Measurements from ENCODE around the gene SHD. TPM values are rescaled to one million over a fixed set of nuclear protein-coding genes. Genes with fewer than 3 reads are reported as not detected.

Gene SHD
- polyA plus RNA-seq, 3 donors: 1.5 to 3.5 (median 3.0) TPM

Other genes starting within 250 kb of the SHD start
- 10 to 100 TPM in 2 of 3 donors, 1 to 10 TPM in 1; 7.6 to 13.8 (median 10.5) TPM for gene ZBTB7A, start 212.4 kb upstream of the SHD start, polyA plus RNA-seq (ENCODE audit: insufficient read length in 3 of 3)
- 100 to 1,000 TPM in 2 of 3 donors, 10 to 100 TPM in 1; 85.6 to 125 (median 124) TPM for gene MAP2K2, start 155.1 kb upstream of the SHD start, polyA plus RNA-seq (ENCODE audit: insufficient read length in 3 of 3)
- gene CREB3L3, start 125.6 kb upstream of the SHD start, polyA plus RNA-seq (ENCODE audit: insufficient read length in 3 of 3): 1 to 10 TPM in 1 of 3 donors, under 1 TPM in 2; 0.56 to 1.2 (median 0.95) TPM
- gene SIRT6, start 96.7 kb upstream of the SHD start, polyA plus RNA-seq (ENCODE audit: insufficient read length in 3 of 3): 10 to 100 TPM; 17.1 to 28.6 (median 21.7) TPM
- gene ANKRD24, start 96.6 kb upstream of the SHD start, polyA plus RNA-seq (ENCODE audit: insufficient read length in 3 of 3): 1 to 10 TPM in 2 of 3 donors, under 1 TPM in 1; 0.79 to 2.3 (median 1.1) TPM
- under 1 TPM; 0.36 to 0.82 (median 0.54) TPM for gene EBI3, start 49.7 kb upstream of the SHD start, polyA plus RNA-seq (ENCODE audit: insufficient read length in 3 of 3)
- 10 to 100 TPM; 19.5 to 26.6 (median 21.4) TPM for gene YJU2, start 32.2 kb upstream of the SHD start, polyA plus RNA-seq (ENCODE audit: insufficient read length in 3 of 3)
- gene TMIGD2, start 23.1 kb downstream of the SHD start, polyA plus RNA-seq (ENCODE audit: insufficient read length in 3 of 3): under 1 TPM; 0.22 to 0.39 (median 0.38) TPM
- 1 to 10 TPM; 5.6 to 8.7 (median 6.9) TPM for gene FSD1, start 25.3 kb downstream of the SHD start, polyA plus RNA-seq (ENCODE audit: insufficient read length in 3 of 3)
- 10 to 100 TPM; 23.8 to 37.6 (median 28.7) TPM for gene STAP2, start 59.6 kb downstream of the SHD start, polyA plus RNA-seq (ENCODE audit: insufficient read length in 3 of 3)
- 10 to 100 TPM; 21.3 to 31.4 (median 26.0) TPM for gene MPND, start 64.3 kb downstream of the SHD start, polyA plus RNA-seq (ENCODE audit: insufficient read length in 3 of 3)
- gene SH3GL1, start 121.3 kb downstream of the SHD start, polyA plus RNA-seq (ENCODE audit: insufficient read length in 3 of 3): 10 to 100 TPM; 54.5 to 80.5 (median 73.3) TPM
- 10 to 100 TPM; 20.5 to 27.9 (median 24.2) TPM for gene CHAF1A, start 123.4 kb downstream of the SHD start, polyA plus RNA-seq (ENCODE audit: insufficient read length in 3 of 3)
- 100 to 1,000 TPM in 1 of 3 donors, 10 to 100 TPM in 2; 84.9 to 107 (median 99.6) TPM for gene UBXN6, start 178.5 kb downstream of the SHD start, polyA plus RNA-seq (ENCODE audit: insufficient read length in 3 of 3)
- 10 to 100 TPM; 54.9 to 90.9 (median 85.5) TPM for gene HDGFL2, start 193.0 kb downstream of the SHD start, polyA plus RNA-seq (ENCODE audit: insufficient read length in 3 of 3)
- gene PLIN4, start 239.2 kb downstream of the SHD start, polyA plus RNA-seq (ENCODE audit: insufficient read length in 3 of 3): 1 to 10 TPM in 2 of 3 donors, under 1 TPM in 1; 0.70 to 1.5 (median 1.5) TPM